ENCODE data around the gene MRPS2.
"Not testable (repeated sequence)": the region's sequence is repeated elsewhere in the genome, so short reads cannot be mapped to it uniquely, and the experiment has no call there.

The MRPS2 gene

DNA sequence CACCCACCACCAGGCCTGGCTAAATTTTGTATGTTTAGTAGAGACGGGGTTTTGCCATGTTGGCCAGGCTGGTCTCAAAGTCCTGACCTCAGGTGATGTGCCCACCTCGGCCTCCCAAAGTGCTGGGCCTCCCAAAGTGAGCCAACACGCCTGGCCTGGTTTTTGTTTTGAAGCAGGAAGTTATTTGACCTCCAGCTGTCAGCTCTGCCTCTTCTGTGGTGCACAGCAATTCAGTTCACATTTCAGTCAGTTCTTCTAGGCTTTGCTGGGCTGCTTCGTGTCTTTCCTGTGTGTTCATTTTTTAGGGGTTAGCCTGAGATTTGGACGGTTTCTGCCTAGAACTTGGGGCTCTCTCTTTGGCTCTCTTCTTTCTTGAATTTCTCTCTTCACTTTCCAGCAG lies 29.7 kb downstream of the MRPS2 start:
- DNase-seq (ENCODE audit: low read depth in 2 of 3, low spot score in 2 of 3) = no peak

DNA sequence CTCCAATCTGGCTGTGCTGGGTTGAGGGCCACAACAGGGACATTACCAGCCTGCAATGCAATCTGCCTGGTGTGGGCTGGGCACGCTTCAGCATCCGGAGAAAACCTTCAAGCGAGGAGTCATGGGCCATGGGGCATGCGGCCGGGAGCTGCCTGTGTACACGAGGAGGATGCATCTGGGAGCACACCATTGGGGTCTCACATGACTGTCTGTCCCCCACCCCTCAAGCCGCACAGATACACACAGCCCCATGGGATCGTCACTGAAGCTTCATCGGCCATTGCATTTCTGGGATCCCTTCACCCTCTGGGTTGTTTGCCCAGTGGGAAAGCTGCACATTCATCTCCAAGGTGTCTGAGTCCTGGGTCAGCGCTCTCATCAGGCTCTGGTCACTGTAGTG lies 30.6 kb downstream of the MRPS2 start:
- no peak for DNase-seq (ENCODE audit: low read depth in 2 of 3, low spot score in 2 of 3)

GRCh38 chr9:135533113-135533512 lies 32.6 kb downstream of the MRPS2 start:
- DNase-seq (ENCODE audit: low read depth in 2 of 3, low spot score in 2 of 3) = no peak

DNA sequence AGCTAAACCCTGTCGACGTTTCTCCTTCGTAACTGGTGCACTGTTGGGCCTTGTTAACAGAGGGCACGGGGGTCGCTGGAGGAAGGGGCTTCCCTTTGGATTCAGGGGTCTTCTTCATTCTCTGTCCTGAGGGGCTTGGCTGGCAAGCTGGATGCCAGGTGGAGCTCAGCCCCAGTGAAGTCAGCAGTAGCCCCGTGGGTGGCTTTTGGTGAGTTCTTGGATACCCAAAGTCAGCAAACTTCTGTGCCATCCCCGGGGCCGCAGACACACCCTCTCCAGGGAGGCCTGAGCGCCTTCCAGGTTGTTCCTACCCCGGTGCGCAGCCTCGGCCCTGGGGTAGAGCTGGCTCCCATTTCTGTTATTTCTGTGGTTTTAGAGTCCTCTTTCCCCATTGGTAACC lies 33.2 kb downstream of the MRPS2 start:
- no peak for DNase-seq (ENCODE audit: low read depth in 2 of 3, low spot score in 2 of 3)

DNA sequence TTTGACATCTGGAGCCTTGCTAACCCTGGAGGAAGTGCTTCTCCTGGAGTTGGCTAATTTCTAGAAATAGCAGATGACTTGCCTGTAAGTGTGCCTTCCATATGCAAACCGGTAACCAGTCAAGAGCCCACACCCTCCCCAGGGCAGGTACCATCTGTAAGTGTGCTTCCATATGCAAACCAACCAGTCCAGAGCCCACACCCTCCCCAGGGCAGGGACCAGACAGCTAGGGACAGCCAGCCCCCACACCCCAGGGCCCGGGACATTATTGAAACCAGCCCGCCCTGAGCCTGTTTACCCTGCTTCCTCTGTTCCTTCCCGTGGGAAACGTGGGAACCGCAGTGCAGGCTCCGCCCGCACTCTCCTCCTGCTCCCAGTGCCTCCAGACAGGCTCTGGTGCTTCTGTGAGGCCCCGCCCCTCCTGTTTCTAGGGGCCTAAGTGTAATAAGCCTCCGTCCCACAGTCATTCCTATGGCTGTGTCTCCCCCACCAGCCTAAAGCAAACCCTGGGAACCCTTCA lies 33.8 kb downstream of the MRPS2 start:
- not testable (repeated sequence) for DNase-seq (ENCODE audit: low read depth in 2 of 3, low spot score in 2 of 3)

DNA sequence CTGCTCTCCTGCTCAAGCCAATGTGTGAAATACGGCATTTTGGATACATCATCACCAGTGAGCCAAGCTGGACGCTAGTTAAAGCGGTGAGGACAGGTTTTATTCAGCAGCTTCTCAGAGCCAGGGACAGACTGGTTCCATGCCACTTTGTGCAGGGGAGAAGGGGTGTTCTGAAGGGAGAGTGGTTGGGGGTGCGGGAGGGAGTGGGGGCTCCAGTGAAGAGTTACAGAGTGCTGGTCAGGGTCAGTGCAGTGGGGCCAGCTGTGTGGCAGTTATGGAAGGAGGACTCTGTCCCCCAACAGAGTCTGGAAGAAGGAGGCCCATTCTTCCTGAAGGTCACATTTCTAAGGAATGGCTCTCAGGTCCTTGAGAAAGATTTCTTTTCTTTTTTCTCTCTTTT lies 34.3 kb downstream of the MRPS2 start:
- not testable (repeated sequence) for DNase-seq (ENCODE audit: low read depth in 2 of 3, low spot score in 2 of 3)

DNA sequence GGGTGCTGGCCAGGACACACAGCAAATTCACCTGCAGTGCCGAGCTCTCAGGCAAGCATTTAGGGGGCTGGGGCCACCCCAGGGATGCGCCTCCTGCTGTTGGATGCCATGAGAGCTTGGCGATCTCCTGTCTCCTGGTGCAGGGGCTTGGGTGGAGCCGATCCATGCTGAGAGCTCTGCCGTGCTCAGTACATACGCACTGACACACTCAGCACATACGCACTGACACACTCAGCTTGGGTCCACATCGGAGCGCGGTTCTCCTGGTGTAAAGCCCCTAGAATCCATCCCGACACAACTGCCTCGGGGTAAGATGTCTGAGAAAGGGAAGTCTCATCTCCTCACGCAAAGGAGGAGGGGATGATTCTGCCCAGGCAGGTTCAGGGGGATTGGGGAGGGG lies 35.1 kb downstream of the MRPS2 start:
- not testable (repeated sequence) for DNase-seq (ENCODE audit: low read depth in 2 of 3, low spot score in 2 of 3)

GRCh38 chr9:135536216-135536615 lies 35.7 kb downstream of the MRPS2 start:
- DNase-seq (ENCODE audit: low read depth in 2 of 3, low spot score in 2 of 3) = no peak

DNA sequence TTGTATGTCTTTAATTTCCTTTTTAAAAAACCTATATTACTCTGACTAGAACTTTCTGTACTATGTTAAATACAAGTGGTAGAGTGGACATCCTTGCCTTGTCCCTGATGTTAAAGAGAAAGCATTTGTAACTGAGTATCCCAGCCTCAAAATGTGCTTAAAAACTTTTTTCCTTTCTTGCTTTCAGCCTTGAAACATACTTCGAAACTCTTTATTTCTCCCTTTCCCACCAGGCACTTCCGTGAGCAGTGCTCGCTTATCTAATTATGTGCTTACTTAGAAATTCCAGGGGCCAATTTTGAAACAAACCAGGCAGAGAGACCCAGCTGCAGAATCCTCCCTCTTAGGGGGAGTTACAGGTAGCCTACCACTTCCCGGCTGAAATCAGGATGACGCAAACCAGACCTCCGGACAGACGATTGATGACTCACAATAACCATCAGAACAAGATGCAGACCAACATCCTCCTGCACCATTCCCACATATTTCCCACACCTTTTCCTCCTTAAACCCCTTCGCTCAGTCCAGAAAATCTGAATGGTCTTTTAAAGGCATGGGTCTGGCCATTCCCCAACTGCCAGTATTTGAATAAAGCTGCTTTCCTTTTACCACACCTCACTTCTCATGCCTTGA lies 42.9 kb downstream of the MRPS2 start:
- not testable (repeated sequence) for DNase-seq (ENCODE audit: low read depth in 2 of 3, low spot score in 2 of 3)

- no peak for DNase-seq (ENCODE audit: low read depth in 2 of 3, low spot score in 2 of 3)
Observed at GRCh38 chr9:135544981-135545635, 44.6 kb downstream of the MRPS2 start.

- DNase-seq (ENCODE audit: low read depth in 2 of 3, low spot score in 2 of 3) = not testable (repeated sequence)
Observed at GRCh38 chr9:135545646-135546176, 45.2 kb downstream of the MRPS2 start, which contains the start of gene OBP2A. OBP2A (plus strand) TSS chr9:135546126; CDS start chr9:135546181, 55 bp downstream.

DNA sequence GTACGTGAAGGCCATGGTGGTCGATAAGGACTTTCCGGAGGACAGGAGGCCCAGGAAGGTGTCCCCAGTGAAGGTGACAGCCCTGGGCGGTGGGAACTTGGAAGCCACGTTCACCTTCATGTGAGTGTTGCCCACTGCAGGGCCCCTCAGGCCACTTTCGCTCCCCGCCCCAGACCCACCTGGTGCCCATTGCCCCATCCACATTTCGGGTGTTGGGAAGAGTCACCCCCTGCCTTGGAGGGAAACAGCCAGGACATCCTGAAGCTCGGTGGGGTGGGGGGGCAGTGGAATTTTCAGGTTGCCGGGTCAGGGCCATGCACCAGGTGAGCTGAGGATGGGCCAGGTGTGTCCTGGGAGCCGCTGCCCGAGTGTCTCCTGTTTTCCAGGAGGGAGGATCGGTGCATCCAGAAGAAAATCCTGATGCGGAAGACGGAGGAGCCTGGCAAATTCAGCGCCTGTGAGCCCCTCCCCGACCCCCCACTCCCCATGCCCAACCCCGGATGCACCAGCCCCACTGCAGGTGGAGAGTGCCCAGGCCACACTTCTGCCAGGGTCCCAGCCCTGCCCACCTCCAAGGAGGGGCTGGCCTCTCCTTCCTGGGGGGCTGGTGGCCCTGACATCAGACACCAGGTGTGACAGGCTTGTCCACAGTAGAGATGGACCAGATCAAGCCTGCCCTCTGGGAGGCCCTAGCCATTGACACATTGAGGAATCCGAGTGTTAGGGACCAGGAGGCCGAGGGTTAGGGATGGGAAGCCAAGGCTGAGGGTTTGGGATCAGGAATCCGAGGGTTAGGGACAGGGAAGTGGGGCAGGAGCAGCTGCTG lies 46.5 kb downstream of the MRPS2 start:
- DNase-seq (ENCODE audit: low read depth in 2 of 3, low spot score in 2 of 3) = not testable (repeated sequence)

GRCh38 chr9:135547756-135548736 lies 47.6 kb downstream of the MRPS2 start:
- DNase-seq (ENCODE audit: low read depth in 2 of 3, low spot score in 2 of 3) = no peak

GRCh38 chr9:135549478-135550343 lies 49.2 kb downstream of the MRPS2 start:
- DNase-seq (ENCODE audit: low read depth in 2 of 3, low spot score in 2 of 3) = not testable (repeated sequence)

GRCh38 chr9:135550344-135550918 lies 49.9 kb downstream of the MRPS2 start:
- DNase-seq (ENCODE audit: low read depth in 2 of 3, low spot score in 2 of 3) = no peak

- DNase-seq (ENCODE audit: low read depth in 2 of 3, low spot score in 2 of 3) = no peak
Observed at GRCh38 chr9:135551031-135551430, 50.5 kb downstream of the MRPS2 start.

DNA sequence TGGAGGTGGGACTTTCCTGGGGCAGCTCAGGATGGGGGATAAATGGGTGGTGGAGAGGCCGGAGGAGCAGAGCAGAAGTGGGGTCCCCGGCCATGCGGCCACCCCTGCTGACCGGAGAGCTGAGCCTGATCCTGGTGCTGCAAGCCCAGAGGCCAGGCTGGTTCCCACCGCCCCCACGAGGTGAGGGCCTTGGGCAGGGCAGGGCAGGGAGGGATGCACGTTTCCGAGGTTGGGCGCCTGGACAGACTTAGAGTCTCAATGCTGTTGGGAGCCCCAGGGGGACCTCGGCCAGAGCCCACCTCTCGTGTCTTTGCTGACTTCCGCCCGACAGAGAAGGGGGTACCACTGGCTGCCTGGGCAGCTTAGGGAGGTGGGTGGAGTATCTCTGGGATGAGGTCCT lies 51.0 kb downstream of the MRPS2 start:
- no peak for DNase-seq (ENCODE audit: low read depth in 2 of 3, low spot score in 2 of 3)

DNA sequence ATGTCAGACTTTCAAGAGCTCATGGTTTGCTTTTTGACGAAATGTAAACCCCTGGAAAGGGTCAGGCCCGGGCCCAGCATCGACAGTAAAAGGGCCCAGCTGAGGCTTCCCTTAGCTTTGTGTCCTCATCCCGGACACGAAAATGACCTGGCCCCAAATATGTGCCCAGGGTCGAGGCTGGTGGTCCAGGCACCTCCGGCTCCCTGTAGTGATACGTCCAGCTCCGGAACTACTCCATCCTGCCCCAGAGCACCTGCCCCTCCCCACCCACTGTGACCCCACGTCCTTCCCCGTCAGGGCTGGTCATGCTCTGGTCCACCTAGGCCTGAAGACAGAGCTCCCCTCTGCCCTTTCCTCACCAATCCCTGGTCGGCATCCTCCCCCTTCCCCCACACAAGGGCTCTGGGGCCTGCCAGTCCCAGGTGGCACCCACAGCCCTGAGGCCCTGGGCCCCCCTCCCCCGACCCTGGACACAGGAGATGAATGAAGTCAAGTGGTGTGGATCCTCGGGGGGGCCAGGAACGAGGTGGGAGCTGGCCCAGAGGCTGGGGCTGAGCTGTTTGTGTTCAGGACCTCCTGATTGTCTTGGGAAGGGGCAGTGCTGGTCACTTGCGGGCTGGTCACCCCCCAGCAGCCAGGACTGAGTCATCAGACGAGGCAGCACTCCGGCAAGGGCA lies 51.7 kb downstream of the MRPS2 start:
- DNase-seq (ENCODE audit: low read depth in 2 of 3, low spot score in 2 of 3) = no peak
